ENCODE results near the gene CALCOCO1. TPM values are rescaled to one million over a fixed set of nuclear protein-coding genes. Genes with fewer than 3 reads are reported as not detected.

Gene CALCOCO1
- total RNA-seq, 1 donor from 2014 or later: 35.3 TPM

DNA sequence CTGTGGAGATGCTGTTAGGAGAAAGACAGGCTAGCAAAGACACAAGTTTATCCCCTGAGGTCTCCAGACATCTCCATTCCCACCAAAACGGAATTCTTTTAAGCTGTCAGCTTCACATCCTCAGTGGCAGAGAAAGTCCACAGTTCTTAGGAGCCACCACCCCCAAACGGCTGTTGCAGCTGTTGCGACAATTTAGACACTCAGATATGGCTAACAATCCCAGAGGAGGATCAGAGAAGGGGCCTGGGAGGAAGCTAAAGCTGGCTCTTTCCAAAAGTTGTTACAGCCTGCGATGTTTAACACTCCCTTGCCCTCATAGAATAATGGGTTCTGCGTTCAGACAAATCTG, 49.5 kb downstream of the CALCOCO1 start:
- Histone ChIP-seq H3K4me3 (ENCODE audit: low read depth, low read length) (no peak overlapping the region), H3K36me3 (ENCODE audit: control insufficient read depth, insufficient read depth, low read length) (peaks cover 4% of the 10 kb centered on the region), H3K27me3 (ENCODE audit: control insufficient read depth, insufficient read depth, low read length) (no peaks in the 10 kb centered on the region)
- TF ChIP-seq, protein P1, sequence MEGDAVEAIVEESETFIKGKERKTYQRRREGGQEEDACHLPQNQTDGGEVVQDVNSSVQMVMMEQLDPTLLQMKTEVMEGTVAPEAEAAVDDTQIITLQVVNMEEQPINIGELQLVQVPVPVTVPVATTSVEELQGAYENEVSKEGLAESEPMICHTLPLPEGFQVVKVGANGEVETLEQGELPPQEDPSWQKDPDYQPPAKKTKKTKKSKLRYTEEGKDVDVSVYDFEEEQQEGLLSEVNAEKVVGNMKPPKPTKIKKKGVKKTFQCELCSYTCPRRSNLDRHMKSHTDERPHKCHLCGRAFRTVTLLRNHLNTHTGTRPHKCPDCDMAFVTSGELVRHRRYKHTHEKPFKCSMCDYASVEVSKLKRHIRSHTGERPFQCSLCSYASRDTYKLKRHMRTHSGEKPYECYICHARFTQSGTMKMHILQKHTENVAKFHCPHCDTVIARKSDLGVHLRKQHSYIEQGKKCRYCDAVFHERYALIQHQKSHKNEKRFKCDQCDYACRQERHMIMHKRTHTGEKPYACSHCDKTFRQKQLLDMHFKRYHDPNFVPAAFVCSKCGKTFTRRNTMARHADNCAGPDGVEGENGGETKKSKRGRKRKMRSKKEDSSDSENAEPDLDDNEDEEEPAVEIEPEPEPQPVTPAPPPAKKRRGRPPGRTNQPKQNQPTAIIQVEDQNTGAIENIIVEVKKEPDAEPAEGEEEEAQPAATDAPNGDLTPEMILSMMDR (IDR thresholded peaks at IDR 0.05; ENCODE audit: insufficient read depth, low read length, severe bottlenecking): no peak
- DNase-seq (ENCODE audit: low read depth): no peak
- FAIRE-seq: no peak

GRCh38 chr12:53677016-53677799, 50.0 kb downstream of the CALCOCO1 start:
- peak overlapping the region; percentile 20 for H3K4me3 ChIP-seq (ENCODE audit: low read depth, low read length)
- DNase-seq (ENCODE audit: low read depth) (no peak), FAIRE-seq (no peak)
- no peaks in the 10 kb centered on the region for H3K27me3 ChIP-seq (ENCODE audit: control insufficient read depth, insufficient read depth, low read length)
- TF ChIP-seq, protein P1 (IDR thresholded peaks at IDR 0.05; ENCODE audit: insufficient read depth, low read length, severe bottlenecking): no peak
- H3K36me3 ChIP-seq (ENCODE audit: control insufficient read depth, insufficient read depth, low read length): peaks cover 4% of the 10 kb centered on the region

DNA sequence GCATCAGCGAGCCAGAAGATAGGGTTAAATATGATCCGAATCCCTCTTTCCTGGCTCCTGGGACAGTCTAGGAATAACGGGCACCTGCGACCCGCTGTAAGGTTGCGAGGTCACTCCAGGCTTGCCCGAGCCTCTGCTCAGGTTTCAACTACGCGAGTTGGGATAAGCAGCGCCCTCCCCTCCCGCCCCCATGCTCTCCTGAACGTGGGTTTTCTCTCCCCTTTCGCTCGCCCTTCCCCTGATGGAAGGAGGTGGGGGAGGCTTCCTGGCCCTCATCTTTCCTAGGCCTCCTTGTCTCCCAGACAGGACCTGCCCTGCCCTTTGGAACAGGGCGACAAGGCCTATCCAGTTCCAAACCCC, 50.6 kb downstream of the CALCOCO1 start:
- DNase-seq (ENCODE audit: low read depth) (no peak), FAIRE-seq (no peak)
- H3K36me3 ChIP-seq (ENCODE audit: control insufficient read depth, insufficient read depth, low read length): peaks cover 4% of the 10 kb centered on the region
- peak overlapping the region; percentile 20 for H3K4me3 ChIP-seq (ENCODE audit: low read depth, low read length)
- TF ChIP-seq, protein P1 (IDR thresholded peaks at IDR 0.05; ENCODE audit: insufficient read depth, low read length, severe bottlenecking): no peak
- no peaks in the 10 kb centered on the region for H3K27me3 ChIP-seq (ENCODE audit: control insufficient read depth, insufficient read depth, low read length)

- peak within 1 kb of the TSS; percentile 74 for H3K4me3 ChIP-seq (ENCODE audit: low read depth, low read length)
- H3K36me3 ChIP-seq (ENCODE audit: control insufficient read depth, insufficient read depth, low read length): peaks cover 6% of the 10 kb centered on the region
- no peaks in the 10 kb centered on the region for H3K27me3 ChIP-seq (ENCODE audit: control insufficient read depth, insufficient read depth, low read length)
- TF ChIP-seq, protein P1 (IDR thresholded peaks at IDR 0.05; ENCODE audit: insufficient read depth, low read length, severe bottlenecking): peak; percentile 100
- DNase-seq (ENCODE audit: low read depth): peak; percentile 98
- FAIRE-seq: no peak
These were observed 51.3 kb downstream of the CALCOCO1 start, which contains the start of gene ATP5MC2 for GRCh38 chr12:53675701-53676607. TSS of gene ATP5MC2 (minus strand) at chr12:53676083. CDS start at chr12:53672614, 3,469 bp downstream.

- TF ChIP-seq, protein P1 (IDR thresholded peaks at IDR 0.05; ENCODE audit: insufficient read depth, low read length, severe bottlenecking): no peak
- H3K27me3 ChIP-seq (ENCODE audit: control insufficient read depth, insufficient read depth, low read length): no peaks in the 10 kb centered on the region
- peaks cover 8% of the 10 kb centered on the region for H3K36me3 ChIP-seq (ENCODE audit: control insufficient read depth, insufficient read depth, low read length)
- peak overlapping the region; percentile 74 for H3K4me3 ChIP-seq (ENCODE audit: low read depth, low read length)
- no peak for FAIRE-seq
- DNase-seq (ENCODE audit: low read depth): peak; percentile 15
These were observed 52.1 kb downstream of the CALCOCO1 start for GRCh38 chr12:53674977-53675700.
